Hepatocyte (in vitro differentiated cells): Measurements from ENCODE around the gene RAPGEF5. TPM values are rescaled to one million over a fixed set of nuclear protein-coding genes. Genes with fewer than 3 reads are reported as not detected.

Experiments
- DNase-seq: peaks from one replicate; pipeline ENCODE4 v3.0.0-alpha.2; 2016; ENCODE audit warnings: low spot score
- H2AFZ ChIP-seq: fragments of 200-600 bp; sonication (generic); 2 replicates; pipeline ENCODE4 v1.6.0; 2016; ENCODE audit warnings: antibody characterized with exemption, mild to moderate bottlenecking
- H3K27ac ChIP-seq: fragments of 200-600 bp; sonication (generic); 2 replicates; pipeline ENCODE4 v1.5.1; 2016; ENCODE audit warnings: mild to moderate bottlenecking
- H3K27me3 ChIP-seq: fragments of 200-600 bp; sonication (generic); 2 replicates; pipeline ENCODE4 v1.6.1; 2016
- H3K36me3 ChIP-seq: fragments of 200-600 bp; sonication (generic); replicated peaks from 2 replicates; pipeline ENCODE4 v1.5.1; 2016; ENCODE audit warnings: low read depth; ENCODE audit not compliant: insufficient read depth
- H3K4me1 ChIP-seq: fragments of 200-600 bp; sonication (generic); 2 replicates; pipeline ENCODE4 v1.5.1; 2016; ENCODE audit warnings: mild to moderate bottlenecking, moderate library complexity; ENCODE audit not compliant: insufficient read depth
- H3K4me2 ChIP-seq: fragments of 200-600 bp; sonication (generic); 2 replicates; pipeline ENCODE4 v1.6.0; 2016
- H3K4me3 ChIP-seq: fragments of 200-600 bp; sonication (generic); 2 replicates; pipeline ENCODE4 v1.5.1; 2016; ENCODE audit warnings: mild to moderate bottlenecking
- H3K79me2 ChIP-seq: fragments of 200-600 bp; sonication (generic); 2 replicates; pipeline ENCODE4 v1.6.0; 2017; ENCODE audit warnings: mild to moderate bottlenecking
- H3K9me2 ChIP-seq: fragments of 200-600 bp; sonication (generic); replicated peaks from 2 replicates; pipeline ENCODE4 v1.6.0; 2017; ENCODE audit warnings: mild to moderate bottlenecking; ENCODE audit not compliant: insufficient read depth
- H3K9me3 ChIP-seq: fragments of 200-600 bp; sonication (generic); 2 replicates; pipeline ENCODE4 v1.5.1; 2016; ENCODE audit warnings: low read depth, mild to moderate bottlenecking
- H4K20me1 ChIP-seq: fragments of 200-600 bp; sonication (generic); 2 replicates; pipeline ENCODE4 v1.6.0; 2016; ENCODE audit warnings: mild to moderate bottlenecking; ENCODE audit not compliant: insufficient read depth, poor library complexity, severe bottlenecking
- EZH2 ChIP-seq: fragments of 200-600 bp; sonication (generic); IDR thresholded peaks from 2 replicates; pipeline ENCODE4 v1.6.1; 2016; ENCODE audit warnings: antibody characterized with exemption, mild to moderate bottlenecking, borderline replicate concordance
- EZH2phosphoT487 ChIP-seq: fragments of 200-600 bp; sonication (generic); IDR thresholded peaks from one replicate; pipeline ENCODE4 v1.6.1; 2018; ENCODE audit warnings: antibody characterized with exemption, mild to moderate bottlenecking, low read depth, moderate library complexity; ENCODE audit not compliant: unreplicated experiment, severe bottlenecking
- WGBS: methylation state at CpG from one replicate; pipeline ENCODE4 v1.1.6; 2016; ENCODE audit warnings: low lambda C conversion rate; ENCODE audit errors: missing lambda C conversion rate; 5-methylcytosine and 5-hydroxymethylcytosine counted together
- polyA plus RNA-seq: library from polyadenylated mRNA; unstranded; fragments of >200 nt; fragmentation: Nextera tagmentation; extraction: Ambion mirVana; gene quantifications from 2 replicates; pipeline ENCODE4 v1.2.1, GENCODE V29; 2016
- total RNA-seq: library from RNA; depleted of rRNA; stranded (reverse); fragments of >200 nt; gene quantifications from 2 replicates; pipeline ENCODE4 v1.2.3, GENCODE V29; 2014
- TF ChIP-seq, protein P1 (sequence below): fragments of 200-600 bp; sonication (generic); IDR thresholded peaks from 2 replicates; pipeline ENCODE4 v1.5.1; 2016; ENCODE audit warnings: antibody characterized with exemption, mild to moderate bottlenecking; ENCODE audit not compliant: poor library complexity

RAPGEF5 gene
- total and polyA plus RNA-seq, 2 experiments from 2014 or later = 5.2 to 14.5 TPM

DNA sequence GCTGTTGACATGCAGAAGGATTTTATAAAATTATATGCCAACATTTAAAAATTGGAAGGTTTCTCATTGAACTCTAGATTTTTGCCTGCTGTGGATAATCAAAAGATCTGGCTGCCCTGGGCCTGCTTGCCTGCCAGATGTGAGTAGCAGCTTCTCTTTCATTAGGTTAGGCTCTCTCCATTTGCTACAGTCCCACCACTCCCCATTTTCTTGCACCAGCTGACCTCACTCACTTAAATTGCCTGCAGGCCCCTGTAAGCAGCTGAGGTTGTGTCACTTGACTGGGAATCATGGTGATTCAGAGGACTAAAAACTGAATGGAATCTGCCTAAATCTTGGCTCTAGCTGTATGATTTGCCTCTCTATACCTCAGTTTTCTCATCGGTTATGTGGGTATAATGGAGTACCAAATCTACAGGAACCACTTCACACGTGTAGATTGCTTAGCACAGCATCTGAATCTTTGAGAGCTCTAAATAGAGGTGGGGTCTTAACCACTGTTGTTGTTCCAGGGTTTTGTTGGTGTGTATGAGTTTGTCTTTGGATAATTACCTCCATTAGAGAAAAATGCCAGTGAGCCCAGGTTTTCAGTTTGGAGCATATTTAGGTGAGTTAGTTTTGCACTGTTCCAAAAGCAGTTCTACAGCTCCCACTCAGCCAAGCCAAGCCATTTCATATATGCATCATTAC, 18.6 kb upstream of the RAPGEF5 start:
- H3K36me3 ChIP-seq = no peaks in the 10 kb centered on the region
- no peaks in the 10 kb centered on the region for H3K27me3 ChIP-seq
- no peaks in the 10 kb centered on the region for H3K9me2 ChIP-seq
- no peaks in the 10 kb centered on the region for H3K9me3 ChIP-seq
- TF ChIP-seq EZH2phosphoT487 (no peak), EZH2 (no peak)
- TF ChIP-seq, protein P1, sequence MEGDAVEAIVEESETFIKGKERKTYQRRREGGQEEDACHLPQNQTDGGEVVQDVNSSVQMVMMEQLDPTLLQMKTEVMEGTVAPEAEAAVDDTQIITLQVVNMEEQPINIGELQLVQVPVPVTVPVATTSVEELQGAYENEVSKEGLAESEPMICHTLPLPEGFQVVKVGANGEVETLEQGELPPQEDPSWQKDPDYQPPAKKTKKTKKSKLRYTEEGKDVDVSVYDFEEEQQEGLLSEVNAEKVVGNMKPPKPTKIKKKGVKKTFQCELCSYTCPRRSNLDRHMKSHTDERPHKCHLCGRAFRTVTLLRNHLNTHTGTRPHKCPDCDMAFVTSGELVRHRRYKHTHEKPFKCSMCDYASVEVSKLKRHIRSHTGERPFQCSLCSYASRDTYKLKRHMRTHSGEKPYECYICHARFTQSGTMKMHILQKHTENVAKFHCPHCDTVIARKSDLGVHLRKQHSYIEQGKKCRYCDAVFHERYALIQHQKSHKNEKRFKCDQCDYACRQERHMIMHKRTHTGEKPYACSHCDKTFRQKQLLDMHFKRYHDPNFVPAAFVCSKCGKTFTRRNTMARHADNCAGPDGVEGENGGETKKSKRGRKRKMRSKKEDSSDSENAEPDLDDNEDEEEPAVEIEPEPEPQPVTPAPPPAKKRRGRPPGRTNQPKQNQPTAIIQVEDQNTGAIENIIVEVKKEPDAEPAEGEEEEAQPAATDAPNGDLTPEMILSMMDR = no peak
- no peak for DNase-seq
- H3K27ac ChIP-seq = no peak overlapping the region
- H3K4me2 ChIP-seq = no peak overlapping the region
- H3K4me1 ChIP-seq = peaks cover 5% of the 10 kb centered on the region
- no peaks in the 10 kb centered on the region for H3K79me2 ChIP-seq
- WGBS = 88% methylated on average over 2 of the region's 2 CpGs
- no peaks in the 10 kb centered on the region for H4K20me1 ChIP-seq
- H3K4me3 ChIP-seq = no peak overlapping the region
- no peak overlapping the region for H2AFZ ChIP-seq

DNA sequence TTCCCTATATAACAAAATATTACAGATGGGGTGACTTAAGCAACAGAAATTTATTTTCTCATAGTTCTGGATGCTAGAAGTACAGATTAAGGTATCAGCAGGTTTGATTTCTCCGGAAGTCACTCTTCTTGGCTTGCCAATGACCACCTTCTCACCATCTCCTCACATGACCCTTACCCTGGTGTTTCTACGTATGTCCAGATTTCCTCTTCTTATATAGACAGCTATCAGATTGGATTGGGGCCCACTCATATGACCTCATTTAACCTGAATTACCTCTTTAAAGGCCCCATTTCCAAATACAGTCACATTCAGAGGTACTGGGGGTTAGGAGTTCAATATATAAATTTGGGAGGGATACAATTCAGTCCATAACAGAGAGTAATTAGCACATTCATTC, 17.0 kb upstream of the RAPGEF5 start:
- no peaks in the 10 kb centered on the region for H3K79me2 ChIP-seq
- H3K27ac ChIP-seq = no peak overlapping the region
- no peaks in the 10 kb centered on the region for H3K36me3 ChIP-seq
- H3K4me2 ChIP-seq = no peak overlapping the region
- TF ChIP-seq EZH2 = no peak
- no peak for TF ChIP-seq EZH2phosphoT487
- TF ChIP-seq, protein P1 = no peak
- H3K9me2 ChIP-seq = no peaks in the 10 kb centered on the region
- no peak for DNase-seq
- peaks cover 5% of the 10 kb centered on the region for H3K4me1 ChIP-seq
- no peaks in the 10 kb centered on the region for H4K20me1 ChIP-seq
- H3K9me3 ChIP-seq = no peaks in the 10 kb centered on the region
- H2AFZ ChIP-seq = no peak overlapping the region
- H3K4me3 ChIP-seq = no peak overlapping the region
- H3K27me3 ChIP-seq = no peaks in the 10 kb centered on the region
- 91% methylated on average over 2 of the region's 2 CpGs for WGBS

- no peaks in the 10 kb centered on the region for H4K20me1 ChIP-seq
- H3K27me3 ChIP-seq = no peaks in the 10 kb centered on the region
- 59% methylated on average over 3 of the region's 3 CpGs for WGBS
- H3K9me2 ChIP-seq = no peaks in the 10 kb centered on the region
- no peaks in the 10 kb centered on the region for H3K36me3 ChIP-seq
- H3K4me3 ChIP-seq = no peak overlapping the region
- H3K27ac ChIP-seq = no peak overlapping the region
- DNase-seq = no peak
- TF ChIP-seq EZH2phosphoT487 = no peak
- TF ChIP-seq, protein P1 = no peak
- no peak for TF ChIP-seq EZH2
- no peak overlapping the region for H2AFZ ChIP-seq
- no peak overlapping the region for H3K4me2 ChIP-seq
- H3K4me1 ChIP-seq = peaks cover 5% of the 10 kb centered on the region
- H3K9me3 ChIP-seq = no peaks in the 10 kb centered on the region
- no peaks in the 10 kb centered on the region for H3K79me2 ChIP-seq
Measured at GRCh38 chr7:22373388-22373787, 16.4 kb upstream of the RAPGEF5 start.

- no peaks in the 10 kb centered on the region for H3K79me2 ChIP-seq
- no peak overlapping the region for H3K27ac ChIP-seq
Measured at GRCh38 chr7:22372863-22373262, 15.9 kb upstream of the RAPGEF5 start.

More at GRCh38 chr7:22372863-22373262, 15.9 kb upstream of the RAPGEF5 start:
- Histone ChIP-seq H3K27me3 (no peaks in the 10 kb centered on the region), H4K20me1 (no peaks in the 10 kb centered on the region), H3K4me3 (no peak overlapping the region), H2AFZ (no peak overlapping the region), H3K9me3 (no peaks in the 10 kb centered on the region), H3K4me2 (no peak overlapping the region), H3K4me1 (peaks cover 3% of the 10 kb centered on the region), H3K36me3 (no peaks in the 10 kb centered on the region), H3K9me2 (no peaks in the 10 kb centered on the region)
- WGBS = 76% methylated on average over 6 of the region's 6 CpGs
- no peak for TF ChIP-seq EZH2phosphoT487
- TF ChIP-seq EZH2 = no peak
- TF ChIP-seq, protein P1 = no peak
- no peak for DNase-seq
